GM18520 (cell line): ENCODE results near the gene PLBD1.
A peak's percentile ranks its signal among the peaks of the same experiment; 100 is the strongest.

Source experiments
- ATAC-seq: cut with Tn5 transposase; IDR thresholded peaks from one replicate; pipeline ENCODE4 v1.9.1; 2021; ENCODE audit not compliant: unreplicated experiment

Gene PLBD1

DNA sequence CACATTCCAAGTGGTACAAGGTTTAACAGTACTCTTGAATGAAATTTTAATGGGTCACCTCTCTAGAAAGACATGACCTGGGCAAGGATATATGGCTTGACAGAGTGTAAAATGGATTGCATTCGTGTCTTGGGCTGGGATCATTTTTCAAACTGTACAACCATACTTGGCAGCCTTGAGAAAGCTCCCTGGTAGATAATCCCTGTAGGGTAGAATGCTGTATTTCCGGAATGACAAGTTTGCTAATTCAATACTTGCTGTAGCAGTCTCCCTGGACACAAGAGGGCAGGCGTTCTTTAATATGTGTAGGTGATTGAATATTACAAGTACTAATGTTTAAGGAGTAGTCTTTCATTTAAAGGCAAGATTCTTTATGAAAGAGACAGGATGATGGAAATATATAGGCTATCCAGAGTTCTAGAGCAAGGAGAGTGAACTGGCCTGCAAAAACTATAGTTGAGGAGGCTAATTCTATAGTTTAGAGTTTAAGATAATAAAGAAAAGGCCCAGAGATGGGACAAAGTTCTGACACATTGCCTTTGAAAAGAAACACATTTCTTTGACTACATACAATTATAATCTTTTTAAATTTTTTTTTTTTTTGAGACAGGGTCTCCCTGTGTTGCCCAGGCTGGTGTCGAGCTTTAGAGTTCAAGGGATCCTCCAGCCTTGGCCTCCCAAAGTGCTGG is 53.4 kb downstream of the PLBD1 start:
- ATAC-seq: no peak

- no peak for ATAC-seq
Measured at GRCh38 chr12:14510574-14510973, 57.1 kb downstream of the PLBD1 start.

DNA sequence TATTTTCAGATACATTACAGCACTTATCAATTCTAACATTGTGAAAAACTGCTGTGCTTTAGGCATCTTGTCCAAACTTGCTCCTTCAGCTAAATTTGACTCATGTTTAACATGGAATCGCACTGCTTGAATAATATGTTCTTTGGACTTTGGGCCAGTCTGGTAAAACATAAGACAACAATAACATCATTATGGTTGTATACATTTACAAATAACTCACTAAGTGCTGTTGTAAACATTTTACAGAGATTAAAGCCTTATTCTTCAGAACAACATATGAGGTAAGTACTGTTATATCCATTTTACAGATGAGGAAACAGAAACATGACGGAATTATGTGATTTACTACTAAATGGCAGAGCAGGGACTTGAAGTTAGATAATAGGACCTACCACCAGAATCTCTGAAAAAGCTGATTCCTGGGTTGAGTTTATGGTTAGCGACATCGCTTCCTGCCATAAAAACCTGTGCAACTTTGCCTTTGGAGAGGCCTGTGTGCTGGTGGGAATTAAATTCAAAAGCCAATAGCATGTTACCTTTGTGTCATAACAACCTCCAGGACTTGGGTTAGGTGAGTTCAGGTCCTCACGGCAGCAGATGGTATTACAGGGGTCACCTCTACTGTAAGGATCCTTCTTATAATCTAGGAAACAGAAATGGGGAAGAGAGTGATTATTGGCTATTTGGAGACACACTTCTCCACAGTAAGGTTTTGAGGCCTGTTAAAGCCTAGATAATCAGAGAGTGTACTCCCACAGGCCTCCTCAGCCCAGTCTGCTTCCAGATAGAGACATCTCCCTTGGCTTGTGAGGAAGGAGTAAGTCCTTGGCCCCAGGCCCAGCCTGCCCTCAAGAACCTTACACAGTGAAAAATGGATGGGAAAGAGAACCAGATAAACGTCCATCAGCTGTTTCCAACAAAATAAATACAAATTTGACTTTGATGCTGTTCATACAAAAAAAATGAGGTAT is 61.8 kb downstream of the PLBD1 start:
- no peak for ATAC-seq

- ATAC-seq: no peak
Measured at GRCh38 chr12:14495326-14495725, 72.4 kb downstream of the PLBD1 start.

- no peak for ATAC-seq
Measured at GRCh38 chr12:14482886-14483285, 84.8 kb downstream of the PLBD1 start.

- no peak for ATAC-seq
Measured at GRCh38 chr12:14482361-14482760, 85.3 kb downstream of the PLBD1 start.

DNA sequence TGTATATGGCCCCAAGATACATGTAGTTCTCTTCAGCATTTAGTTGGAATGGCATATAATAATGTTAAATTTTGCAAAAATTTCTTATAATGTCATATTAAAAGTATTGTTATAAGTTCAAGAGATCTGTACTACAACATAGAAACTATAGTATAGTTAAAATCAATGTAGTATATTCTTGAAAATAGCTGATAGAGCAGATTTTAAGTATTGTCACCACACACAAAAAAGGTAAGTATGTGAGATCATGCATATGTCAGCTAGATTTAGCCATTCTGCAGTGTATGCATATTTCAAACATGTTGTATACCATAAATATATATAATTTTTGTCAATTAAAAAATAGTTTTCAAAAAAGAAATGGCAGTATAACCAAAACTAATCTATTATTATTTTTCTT is 86.5 kb downstream of the PLBD1 start:
- no peak for ATAC-seq

DNA sequence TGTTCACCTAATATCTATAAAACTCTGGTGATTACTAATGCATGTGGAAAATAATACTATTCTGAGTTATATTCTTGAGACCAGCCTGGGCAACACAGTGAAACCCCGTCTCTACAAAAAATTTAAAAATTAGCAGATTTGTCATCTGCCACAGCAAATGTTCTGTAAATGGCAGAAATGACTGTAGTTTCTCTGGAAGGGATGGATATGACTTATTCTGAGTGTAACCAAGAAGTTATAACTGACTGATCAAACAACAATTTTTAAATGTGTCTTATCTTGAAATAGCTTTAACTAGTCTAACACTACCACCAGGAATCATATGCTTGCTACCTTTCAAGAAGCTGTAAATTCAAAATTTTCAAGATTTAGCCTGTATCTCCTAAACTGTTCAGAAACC is 88.7 kb downstream of the PLBD1 start:
- ATAC-seq: no peak

DNA sequence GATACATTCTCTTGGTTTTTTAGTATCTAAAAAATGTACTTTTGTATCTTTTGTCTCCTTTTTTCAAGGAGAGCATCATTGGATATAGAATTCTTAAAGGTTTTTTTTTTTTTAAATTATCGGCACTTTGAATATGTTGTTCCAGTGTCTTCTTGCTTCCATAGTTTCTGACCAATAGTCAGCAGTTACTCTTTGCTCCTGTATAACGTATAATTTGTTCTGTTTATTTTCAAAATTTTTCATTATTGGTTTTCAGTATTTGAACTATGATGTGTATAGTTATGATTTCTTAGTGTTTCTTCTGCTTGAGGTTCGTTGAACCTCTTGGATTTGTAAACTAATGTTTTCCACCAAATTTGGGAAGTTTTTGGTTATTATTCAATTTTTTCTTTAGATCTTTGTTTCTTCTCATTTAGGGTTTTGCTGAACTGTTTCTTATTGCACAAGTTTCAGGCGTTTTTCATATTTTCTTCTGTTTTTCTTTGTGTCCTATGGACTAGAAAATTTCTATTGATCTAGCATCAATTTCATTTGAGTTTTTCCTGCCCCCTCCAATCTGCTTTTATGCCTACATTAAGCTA is 93.9 kb downstream of the PLBD1 start:
- no peak for ATAC-seq

DNA sequence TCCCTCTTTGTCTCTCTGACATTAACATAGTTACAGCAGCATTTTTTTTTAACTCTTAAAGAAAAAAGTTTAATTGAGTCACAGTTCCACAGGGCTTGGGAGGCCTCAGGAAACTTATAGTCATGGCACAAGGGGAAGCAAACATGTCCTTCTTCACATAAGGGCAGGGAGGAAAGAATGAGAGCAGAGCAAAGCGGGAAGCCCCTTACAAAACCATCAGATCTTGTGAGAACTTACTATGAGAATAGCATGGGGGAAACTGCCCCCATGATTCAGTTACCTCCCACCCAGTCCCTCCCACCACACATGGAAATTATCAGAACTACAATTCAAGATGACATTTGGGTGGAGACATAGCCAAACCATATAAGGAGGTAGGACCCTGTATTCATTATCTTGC is 96.2 kb downstream of the PLBD1 start:
- ATAC-seq: no peak

DNA sequence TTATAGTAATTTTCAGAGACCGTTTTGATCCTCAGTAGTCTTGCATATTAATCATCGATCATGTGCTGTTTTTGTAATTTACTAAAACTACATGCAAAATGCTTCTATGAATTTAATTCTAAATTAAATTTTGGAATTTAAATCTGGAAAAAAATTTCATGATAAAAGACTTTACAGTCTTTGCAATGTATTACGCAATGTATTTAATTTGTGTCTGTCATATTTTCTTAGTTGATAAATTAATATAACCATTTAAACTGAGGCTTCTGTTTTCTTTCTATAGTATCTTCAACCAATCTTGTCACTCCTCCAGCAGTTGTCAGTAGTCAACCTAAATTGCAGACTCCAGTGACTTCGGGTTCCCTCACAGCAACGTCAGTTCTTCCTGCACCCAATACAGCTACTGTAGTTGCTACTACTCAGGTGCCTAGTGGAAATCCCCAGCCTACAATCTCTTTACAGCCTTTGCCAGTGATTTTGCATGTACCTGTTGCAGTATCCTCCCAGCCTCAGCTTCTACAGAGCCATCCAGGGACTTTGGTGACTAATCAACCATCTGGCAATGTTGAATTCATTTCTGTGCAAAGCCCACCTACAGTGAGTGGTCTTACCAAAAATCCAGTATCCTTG is 107.4 kb downstream of the PLBD1 start:
- ATAC-seq: no peak

- peak; percentile 68 for ATAC-seq
Measured at GRCh38 chr12:14454098-14454907, 113.4 kb downstream of the PLBD1 start.
